GM19035 (cell line): ENCODE measurements around the gene SORCS2.
"Not testable (repeated sequence)": the region's sequence is repeated elsewhere in the genome, so short reads cannot be mapped to it uniquely, and the experiment has no call there.

Experiments
- ATAC-seq: cut with Tn5 transposase; IDR thresholded peaks from one replicate; pipeline ENCODE4 v1.9.1; 2021; ENCODE audit not compliant: unreplicated experiment

SORCS2 gene

DNA sequence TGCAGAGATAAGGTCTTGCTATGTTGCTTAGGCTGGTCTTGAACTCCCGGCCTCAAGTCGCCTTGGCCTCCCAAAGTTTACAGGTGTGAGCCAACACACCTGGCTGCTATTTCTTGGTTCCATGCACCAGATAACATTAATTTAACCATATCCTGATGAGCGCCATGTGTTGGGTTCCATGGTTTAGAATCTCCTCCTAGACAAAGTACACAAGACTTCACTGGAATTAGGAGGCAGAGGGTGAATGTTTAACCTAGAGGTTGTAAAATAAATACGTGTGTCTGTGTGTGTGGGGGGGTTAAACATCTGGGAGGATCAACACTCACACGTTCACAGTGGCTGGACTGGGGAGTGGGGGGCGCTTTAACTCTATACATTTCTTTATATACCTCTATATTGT is 32.4 kb upstream of the SORCS2 start:
- no peak for ATAC-seq

DNA sequence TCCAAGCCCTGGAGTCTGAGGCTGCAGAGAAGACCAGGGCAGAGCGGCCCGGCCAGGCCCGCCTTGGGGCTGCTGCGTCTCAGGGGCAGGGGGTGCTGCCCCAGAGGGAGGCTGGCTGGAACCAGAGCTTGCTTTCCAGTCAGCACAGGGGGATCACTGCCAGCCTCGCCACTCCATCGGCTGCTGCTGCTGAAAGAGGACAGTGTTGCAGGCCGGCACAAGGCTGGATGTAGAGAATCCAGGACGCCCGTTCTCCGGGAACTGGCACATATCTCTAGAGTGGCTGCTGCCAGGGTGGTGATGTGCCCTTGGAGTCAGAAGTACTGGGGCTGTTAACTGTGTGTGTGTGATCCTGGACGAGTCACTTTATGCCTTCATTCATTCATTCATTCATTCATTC is 31.9 kb upstream of the SORCS2 start:
- no peak for ATAC-seq

DNA sequence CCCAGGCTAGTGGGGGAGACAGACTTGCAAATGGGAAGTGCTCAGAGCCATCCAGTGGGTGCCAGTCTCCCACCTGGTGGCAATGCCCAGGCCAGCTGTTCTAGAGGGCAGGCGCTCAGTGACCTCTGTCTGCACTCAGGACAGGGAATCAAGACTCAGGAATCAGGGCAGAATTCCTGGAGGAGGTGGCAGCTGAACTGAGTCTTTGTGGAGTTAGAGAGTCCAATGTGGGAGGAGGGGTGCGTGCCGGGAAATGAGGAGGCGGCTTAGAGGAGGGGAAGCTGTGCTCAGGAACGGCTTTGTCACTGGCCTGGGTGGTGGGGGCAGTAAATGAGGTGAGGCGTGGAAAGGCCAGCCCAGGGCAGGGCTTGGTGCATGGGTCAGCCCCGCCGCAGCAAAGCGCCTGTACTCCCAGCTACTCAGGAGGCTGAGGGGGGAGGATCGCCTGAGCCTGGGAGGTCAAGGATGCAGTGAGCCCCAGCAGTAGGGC is 31.3 kb upstream of the SORCS2 start:
- no peak for ATAC-seq

DNA sequence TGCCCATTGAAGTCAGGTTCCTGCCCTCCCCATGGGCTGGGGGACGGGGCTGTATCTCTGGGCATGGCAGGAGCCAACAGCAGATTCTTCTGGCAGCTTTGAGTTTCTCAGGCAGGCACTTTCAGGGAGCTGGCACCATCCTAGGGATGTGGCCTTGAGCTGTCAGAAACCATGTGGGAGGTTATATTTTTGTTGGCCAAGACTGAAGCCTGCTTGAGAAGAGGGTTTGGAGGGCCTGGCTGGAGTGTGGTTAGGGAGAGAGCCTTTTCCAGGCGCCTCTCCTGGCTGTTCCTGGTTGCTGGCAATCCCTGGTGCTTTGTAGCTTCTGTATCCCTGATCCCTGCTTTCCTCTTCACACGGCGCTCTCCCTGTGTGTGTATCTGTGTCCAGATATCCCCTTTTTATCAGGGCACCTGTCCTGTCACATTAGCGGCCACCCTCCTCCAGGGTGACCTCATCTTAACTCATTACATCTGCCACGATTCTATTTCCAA is 30.6 kb upstream of the SORCS2 start:
- no peak for ATAC-seq

DNA sequence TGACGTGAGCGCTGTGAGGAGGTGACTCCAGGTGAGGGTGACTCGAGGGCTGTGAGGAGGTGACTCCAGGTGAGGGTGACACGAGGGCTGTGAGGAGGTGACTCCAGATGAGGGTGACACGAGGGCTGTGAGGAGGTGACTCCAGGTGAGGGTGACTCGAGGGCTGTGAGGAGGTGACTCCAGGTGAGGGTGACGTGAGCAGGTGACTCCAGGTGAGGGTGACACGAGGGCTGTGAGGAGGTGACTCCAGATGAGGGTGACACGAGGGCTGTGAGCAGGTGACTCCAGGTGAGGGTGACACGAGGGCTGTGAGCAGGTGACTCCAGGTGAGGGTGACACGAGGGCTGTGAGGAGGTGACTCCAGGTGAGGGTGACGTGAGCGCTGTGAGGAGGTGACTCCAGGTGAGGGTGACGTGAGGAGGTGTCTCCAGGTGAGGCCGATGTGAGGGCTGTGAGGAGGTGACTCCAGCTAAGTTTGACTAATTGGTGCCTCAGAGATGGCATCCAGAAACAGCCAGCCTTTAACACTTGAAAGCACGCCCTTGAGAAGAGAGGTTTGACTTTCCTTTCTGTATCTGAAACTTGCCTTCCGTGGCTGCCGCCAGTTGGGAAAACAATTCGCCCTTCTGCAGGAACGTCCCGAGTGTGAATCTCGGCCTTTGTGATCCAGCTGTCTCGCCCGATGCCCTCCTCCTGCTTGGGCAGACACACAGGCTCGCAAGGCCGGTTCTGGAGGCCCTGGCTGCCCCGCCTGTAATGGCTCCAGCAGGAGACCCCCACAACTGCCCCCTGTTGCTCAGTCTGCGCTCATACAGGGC is 27.1 kb upstream of the SORCS2 start:
- not testable (repeated sequence) for ATAC-seq

DNA sequence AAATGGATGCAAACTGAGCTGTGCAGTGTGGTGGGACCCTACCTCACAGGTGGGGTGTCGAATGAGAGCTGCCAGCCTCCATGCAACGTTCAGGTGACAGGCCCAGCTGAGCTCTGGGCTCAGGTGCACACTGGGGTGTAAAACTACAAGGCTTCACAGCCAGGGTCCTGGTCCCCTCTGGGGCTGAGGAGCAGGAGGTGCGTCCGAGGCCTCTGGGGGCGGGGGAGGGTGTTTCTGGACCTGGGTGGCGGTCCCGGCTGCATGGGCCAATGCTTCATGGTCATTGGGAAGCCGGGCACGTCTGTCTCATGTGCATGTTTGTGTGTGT is 26.5 kb upstream of the SORCS2 start:
- no peak for ATAC-seq

DNA sequence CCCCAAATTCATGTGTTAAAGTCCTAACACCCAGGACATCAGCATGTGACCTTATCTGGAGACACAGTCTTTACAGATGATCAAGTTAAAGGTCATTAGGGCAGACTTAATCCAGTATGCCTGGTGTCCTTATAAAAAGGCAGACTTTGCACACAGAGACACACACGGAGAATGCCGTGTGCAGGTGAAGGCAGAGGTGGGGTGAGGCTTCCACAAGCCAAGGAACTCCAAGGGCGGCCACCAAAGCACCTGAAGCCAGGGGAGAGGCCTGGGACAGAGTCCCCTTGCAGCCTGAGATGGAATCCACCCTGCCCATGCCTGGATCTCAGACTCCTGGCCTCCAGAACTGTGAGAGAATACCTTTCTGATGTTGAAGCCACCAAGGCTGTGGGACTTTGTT is 26.1 kb upstream of the SORCS2 start:
- ATAC-seq: no peak

DNA sequence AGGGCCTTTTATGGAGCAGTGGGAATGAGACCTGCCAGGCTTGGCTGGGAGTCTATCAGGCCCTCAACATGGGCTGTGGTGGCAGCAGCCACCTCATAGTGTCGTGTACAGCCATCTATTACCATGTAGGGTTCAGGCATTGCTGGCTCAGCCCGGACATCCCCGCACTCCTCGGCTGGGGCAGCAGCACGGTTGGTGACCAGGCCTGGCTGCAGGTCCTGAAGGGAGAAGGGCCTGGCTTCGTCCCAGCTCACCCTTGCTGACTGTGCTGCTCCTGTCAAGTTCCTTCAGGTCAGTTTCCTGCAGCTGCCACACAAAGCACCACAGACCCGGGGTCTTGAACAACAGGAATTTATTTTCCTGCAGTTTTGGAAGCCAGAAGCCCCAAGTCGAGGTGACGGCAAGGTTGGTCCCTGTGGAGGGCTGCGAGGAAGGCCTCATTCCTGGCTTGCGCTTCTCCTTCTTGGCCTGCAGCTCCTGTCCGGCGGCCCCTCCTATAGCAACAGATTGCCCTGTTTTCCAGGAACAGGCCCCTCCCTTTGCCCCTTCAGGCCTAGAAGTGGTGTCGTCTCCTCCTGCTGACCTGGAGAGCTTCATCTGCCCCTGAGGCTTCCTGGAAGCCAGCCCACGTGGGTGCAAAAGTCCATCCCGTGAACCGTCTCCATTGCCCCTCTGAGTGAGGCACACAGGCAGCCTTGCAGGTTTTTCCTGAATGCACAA is 25.2 kb upstream of the SORCS2 start:
- no peak for ATAC-seq

DNA sequence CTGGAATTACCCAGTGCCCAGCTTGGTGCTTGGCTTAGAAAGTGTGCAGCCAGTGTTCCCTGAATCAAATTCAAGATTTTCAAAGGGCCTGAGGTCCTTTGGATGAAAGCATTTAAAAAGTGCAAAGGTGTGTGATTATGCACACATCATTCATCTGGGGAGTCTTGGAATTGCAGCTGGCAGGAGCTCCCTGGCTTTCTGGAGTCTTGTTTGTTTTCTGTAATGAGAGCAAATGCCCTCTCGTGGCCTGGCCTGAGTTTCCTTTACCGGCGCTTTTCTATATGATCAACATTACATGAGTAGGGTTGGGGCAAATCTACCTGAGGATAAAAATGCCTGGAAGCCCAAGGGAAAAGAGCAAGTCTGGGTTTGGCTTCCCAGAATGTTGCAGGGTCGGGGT is 24.6 kb upstream of the SORCS2 start:
- ATAC-seq: no peak

DNA sequence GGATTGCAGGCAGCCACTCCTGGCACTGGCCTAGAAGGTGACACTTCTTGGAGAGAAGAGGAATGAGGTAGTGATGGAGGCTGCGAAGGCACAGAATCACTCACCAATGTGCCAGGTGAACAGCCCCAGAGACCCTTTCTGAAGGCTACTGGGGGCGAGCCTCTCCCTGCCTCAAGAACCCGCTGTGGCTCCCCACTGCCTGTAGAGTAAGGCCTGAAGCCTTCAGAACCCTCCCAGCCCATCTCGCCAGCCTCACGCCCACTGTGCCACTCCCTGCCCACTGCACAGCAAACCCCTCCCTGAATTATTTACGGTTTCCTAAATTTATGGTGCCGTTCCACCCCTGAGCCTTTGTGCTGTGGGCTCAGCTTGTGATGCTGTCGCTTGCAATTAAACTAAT is 24.2 kb upstream of the SORCS2 start:
- ATAC-seq: no peak

DNA sequence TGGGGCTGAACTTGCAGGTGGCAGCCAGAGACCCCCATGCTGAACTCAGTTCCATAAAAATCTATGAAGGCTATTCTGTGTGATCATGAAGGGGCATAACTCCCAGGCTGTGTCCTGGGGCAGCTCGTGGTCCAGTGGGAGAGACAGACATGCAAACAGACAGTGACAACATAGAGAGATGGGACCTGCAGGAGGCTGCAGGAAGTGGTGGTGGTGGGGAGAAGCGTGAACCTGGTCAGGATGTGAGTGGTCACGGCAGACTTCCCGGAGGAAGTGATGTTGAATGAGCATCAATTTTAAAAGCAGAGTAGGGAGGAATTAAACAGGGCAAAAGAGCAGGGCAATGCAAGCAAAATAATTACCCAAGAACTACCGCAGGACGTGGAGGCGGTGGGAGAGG is 23.2 kb upstream of the SORCS2 start:
- ATAC-seq: no peak

DNA sequence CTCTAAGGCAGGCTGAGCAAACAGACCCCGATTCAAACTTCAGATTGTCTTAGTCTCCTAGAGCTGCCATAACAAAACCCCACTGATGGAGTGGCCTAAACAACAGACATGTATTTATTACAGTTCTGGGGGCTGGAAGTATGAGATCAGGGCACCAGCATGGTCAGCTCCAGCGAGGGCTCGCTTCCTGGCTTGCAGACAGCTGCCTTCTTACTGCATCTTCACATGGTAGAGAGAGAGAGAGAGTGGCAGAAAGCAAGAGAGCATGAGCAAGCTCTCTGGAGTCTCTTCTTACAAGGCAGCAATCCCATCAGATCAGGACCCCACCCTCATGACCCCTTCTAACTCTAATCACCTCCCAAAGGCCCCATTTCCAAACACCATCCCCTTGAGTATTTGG is 22.3 kb upstream of the SORCS2 start:
- no peak for ATAC-seq

DNA sequence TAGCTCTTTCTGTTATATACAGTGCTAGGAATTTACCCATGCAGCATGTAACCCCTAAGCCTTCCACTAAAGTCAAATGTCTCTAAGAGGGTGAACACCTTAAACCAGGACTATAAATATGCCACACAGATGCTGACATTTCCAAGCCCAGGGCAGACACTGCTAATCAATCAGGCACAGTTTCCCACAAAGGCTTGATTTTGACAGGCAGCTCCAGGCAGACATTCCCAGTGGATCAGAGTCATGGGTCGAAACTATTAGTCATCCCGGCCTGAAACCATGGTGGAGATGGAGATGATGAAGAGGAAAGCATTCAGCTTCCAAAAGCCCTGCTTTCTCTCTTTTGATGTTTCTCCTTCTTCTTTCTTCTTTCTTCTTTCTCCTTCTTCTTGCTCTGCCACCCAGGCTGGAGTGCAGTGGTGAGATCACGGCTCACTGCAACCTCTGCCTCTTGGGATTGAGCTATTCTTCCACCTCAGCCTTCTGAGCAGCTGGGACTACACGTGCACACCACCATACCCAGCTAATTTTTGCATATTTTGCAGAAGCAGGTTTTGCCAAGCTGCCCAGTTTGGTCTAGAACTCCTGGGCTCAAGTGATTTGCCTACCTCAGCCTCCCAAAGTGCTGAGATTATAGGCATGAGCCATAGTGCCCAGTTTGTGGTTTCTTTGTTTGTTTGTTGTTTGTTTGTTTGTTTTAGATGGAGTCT is 21.0 kb upstream of the SORCS2 start:
- ATAC-seq: no peak

DNA sequence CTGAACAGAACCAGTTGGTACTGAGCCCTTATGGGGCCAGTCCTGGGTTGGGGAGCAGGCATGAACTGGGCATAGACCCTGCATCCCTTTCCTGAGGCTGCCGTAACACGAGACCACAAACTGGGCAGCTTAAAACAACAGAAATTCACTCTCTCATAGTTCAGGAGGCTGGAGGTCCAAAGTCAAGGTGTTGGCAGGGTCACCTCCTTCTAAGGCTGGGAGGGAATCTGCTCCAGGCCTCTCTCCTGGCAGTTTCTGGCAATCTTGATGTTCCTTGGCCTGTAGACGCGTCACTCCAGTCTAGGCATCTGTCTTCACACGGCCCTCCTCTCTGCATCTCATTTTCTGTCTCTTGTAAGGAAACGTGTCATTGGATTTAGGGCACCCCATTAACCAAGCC is 19.8 kb upstream of the SORCS2 start:
- no peak for ATAC-seq

DNA sequence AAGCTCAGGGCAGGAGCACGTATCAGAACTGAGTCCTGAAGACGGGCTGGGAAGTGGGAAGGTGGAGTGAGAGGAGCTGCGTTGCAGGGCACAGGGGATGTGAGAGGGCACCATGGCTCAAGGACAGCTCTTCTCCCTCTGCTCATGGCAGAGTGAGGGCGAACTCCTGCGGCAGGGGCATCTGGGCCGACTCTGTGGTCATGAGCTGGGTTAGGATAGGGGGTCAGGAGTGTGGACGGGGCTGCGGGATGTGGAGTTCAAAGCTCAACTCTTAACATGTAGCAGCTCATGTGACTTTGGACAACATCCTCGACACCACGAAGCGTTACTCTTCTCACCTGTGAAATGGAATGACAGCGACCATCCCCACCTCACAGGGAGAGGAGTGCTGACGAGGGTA is 19.4 kb upstream of the SORCS2 start:
- no peak for ATAC-seq

DNA sequence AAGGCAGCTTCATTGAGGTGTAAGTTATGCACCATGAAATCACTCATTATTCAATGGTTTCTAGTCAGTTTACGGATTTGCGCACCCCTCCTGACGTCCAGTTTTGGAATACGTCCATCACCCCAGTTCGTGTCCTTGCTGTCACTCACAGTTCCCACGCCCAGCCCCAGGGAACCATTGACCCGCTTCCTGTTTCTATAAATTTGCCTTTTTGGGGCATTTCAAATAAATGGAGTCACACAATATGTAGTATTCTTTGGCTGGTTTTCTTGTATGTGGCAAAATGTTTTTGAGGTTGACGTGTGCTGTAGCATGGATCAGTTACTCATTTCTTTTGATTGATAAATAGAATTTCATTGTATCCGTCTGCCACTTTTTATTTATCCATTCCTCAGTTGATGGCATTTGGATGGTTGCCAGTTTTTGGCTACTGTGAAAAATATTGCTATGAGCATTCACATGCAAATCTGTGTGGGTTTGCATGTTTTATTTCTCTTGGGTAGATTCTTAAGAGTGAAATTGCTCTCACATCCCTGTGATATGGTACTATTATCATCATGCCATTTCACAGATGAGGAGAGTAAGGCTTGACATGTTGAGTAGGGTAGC is 18.4 kb upstream of the SORCS2 start:
- ATAC-seq: no peak

DNA sequence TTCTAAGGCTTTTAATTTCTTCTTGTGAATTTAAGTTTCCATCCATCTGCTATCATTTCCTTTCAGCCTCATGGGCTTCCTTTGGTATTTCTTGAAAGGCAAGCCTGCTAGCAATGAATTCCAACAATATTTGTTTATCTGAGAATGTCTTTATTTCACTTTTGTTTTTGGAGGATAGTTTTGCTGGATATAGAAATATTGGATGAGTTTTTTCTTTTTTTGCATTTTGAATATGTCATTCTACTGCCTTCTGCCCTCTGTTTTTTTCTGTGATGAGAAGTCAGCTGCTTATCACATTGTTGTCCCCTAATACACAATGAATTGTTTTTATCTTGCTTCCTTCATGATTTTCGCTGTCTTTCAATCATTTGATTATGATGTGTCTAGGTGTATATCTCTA is 13.2 kb upstream of the SORCS2 start:
- no peak for ATAC-seq

DNA sequence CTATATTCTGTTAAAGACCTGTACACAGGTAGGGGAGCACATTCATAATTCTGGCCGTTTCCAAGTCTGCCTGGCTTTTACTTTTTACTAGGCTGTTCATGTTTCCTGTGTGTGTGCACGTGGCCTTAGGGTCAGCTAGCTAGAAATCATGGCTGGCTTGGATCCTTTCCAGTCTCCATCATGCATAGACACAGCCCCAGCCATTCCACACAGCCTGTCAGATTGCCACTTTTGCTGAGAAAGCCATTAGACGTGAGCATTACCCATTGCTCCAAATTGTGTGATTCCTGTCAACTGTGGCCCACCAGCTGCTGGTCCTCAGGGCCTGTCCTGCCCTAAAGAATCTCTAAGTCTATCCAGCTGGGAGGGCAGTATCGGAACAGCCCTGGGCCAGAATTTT is 11.4 kb upstream of the SORCS2 start:
- ATAC-seq: no peak

DNA sequence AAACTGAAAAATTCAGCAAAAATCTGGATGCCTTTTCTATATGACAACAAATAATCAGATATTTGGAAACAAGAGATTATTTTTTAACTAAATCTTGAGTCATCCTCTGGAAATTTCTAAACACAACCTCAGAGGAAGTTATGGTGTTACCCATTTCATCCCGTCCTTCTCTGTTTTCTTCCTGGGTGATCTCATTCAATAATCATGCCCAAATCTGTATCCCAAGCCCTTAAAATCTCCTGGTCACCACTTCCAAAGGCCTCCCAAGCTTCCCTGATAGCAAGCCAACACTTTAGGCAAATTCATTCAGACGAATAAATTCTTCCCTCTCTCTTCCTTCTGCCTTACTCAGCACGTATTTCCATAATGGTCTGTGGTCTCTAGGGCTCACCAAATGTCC is 9.7 kb upstream of the SORCS2 start:
- no peak for ATAC-seq

DNA sequence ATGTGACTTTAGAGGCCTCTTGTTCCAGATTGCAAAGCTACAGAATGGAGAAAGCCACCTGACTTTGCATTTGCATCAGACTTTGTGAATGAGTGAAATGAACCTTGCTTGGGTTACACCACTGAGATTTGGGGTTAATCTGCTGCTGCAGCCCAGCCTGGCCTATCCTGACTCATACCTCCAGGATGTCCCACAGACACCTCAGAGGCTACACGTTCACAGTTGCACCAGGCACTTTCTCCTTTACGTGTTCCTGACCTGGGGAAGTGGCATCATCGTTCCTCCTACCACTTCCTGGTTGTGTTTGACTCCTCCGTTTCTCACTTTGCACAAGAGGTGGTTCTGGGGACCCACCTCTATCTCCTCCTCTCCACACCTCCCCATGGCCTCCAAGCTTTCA is 9.2 kb upstream of the SORCS2 start:
- no peak for ATAC-seq

DNA sequence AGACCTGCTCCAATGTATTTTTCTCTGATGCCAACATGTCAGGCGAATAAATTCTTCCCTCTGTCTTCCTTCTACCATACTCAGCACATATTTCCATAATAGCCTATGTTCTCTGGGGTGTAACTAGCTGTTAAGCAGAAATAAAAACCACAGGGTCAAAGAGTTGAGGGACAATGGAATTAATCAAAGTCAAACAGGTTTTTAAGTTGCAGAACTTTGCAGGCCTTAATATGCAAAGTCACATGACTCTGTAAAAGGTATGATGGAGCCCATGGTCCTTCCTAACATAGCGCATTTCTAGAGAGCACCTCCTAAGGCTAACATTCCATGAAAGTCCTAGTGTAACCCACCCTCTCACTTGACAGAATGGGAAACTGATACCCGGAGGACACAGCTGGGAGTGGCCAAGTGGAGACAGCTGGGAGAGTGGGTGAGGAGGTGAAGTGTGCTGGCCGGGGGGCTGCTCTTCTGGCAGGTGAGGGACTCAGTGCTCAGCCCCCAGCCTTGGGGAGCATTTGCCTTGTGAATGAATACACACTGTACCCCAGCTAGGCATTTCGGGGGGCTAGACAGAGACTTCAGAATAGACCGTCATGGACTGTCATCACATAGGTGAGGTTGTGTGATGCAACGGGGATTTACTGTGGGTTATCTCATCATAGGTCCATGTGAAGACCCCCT is 8.4 kb upstream of the SORCS2 start:
- no peak for ATAC-seq
